GM11168 (cell line): ENCODE results near the gene GALNS.
"Not testable (repeated sequence)": the region's sequence is repeated elsewhere in the genome, so short reads cannot be mapped to it uniquely, and the experiment has no call there.

Experiments used
- in situ Hi-C: fragments of 300-500 bp; cut with MboI; formaldehyde crosslinking; loops from one replicate; pipeline ENCODE4 v1.12.0; 2022; ENCODE audit warnings: low sequenced_read_pairs; ENCODE audit not compliant: unreplicated experiment

The GALNS gene

GRCh38 chr16:88889702-88890352, 33.1 kb upstream of the GALNS start:
- in situ Hi-C loops, result not testable (repeated sequence)

DNA sequence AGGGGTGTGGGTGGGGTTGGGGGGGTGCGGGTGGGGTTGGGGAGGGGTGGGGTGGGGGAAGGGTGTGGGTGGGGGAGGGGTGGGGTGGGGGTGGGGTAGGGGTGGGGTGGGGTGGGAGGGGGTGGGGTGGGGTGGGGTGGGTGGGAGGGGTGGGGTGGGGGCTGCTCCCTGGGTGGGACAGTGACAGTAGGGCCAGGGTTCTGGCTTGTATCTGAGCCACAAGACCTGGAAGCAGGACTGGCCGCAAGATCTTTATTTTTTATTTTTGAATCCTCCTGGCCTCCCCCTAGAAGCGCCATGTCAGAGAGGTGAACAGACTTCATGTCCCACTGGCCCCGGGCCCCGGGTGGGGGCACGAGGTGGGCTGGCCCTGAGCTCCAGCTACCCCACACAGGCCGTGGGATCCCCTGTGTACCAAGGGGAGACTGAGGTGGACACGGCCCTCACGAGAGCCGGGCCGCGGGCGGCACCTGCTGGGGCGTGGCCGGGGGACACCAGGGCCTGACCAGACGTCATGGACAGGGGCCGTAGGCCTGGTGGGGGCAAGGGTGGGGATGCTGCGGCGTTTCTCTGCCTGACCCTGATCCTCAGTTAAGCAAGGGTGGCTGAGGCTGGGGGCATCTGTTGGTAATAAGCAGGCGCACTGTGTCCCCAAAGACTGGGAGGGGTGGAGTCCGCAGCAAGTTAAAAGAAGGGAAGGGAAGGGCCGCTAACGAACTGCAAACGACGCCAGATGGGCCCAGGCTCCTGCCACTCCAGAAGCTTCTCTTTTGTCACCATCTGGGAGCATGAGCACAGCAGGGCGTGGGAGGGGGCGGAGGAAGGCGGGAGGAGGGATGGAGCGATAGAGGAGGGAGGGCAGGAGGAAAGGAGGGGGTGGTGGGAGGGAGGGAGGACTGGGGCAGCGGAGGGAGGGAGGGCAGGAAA, 32.0 kb upstream of the GALNS start:
- in situ Hi-C loops, result no loop called here

GRCh38 chr16:88888057-88888456, 31.3 kb upstream of the GALNS start:
- in situ Hi-C loops, result no loop called here

GRCh38 chr16:88886845-88887521, 30.2 kb upstream of the GALNS start:
- in situ Hi-C loops, result no loop called here

DNA sequence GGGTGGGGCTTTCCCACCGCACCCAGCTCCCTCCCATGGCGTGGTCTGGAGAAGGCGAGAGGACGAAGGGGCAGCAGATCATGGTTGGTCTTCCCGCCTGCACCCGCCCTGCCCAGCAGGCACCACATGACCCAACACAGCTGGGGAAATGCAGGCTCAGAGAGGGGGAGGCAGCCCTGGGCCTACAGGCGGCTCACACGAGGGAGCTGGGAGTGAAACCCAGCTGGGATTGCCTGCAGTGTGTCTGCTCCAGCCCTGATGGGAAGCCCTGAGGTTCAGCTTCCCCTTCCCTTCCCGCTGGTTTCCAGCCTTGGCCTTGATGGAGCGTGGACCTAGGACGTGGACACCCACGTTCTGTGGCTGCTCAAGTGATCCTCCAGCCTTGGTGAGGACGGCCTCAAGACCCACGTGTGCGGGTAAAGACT, 29.7 kb upstream of the GALNS start:
- in situ Hi-C loops, result no loop called here

GRCh38 chr16:88885693-88886280, 29.0 kb upstream of the GALNS start:
- in situ Hi-C loops, result no loop called here

DNA sequence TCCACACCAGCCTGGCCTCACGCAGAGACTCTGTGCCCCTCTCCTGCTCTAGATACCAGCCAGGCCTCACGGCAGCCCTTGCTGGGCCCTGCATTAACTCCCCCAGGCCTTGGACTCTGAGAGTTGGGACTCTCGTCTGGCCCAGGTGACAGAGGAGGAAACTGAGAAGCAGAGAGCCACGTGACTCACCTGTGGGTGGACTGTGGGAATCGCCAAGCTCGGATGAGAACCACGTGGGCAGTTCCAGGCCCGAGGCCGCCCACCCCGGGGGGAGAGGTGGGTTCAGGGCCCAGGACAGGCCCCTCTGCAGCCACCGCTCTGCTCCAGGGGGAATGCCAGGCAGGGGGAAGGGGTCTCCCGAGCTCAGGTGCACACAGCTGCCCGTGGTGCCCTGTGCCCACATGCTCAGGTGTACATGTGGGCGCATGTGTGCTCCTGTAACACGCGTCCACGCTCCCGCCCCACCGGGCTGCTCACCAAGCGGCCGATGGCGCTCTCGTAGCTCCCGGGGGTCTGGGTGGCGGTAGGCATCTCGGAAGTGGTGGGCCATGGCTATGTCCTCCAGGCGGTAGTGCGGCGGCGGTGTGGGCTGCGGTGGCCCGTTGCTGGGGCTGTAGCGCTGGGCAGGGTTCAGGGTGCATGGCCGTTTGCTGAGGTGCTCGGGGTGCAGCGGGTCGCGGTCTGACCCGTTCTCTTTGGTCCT, 28.0 kb upstream of the GALNS start:
- in situ Hi-C loops, result no loop called here

- in situ Hi-C loops, result no loop called here
These were observed 27.2 kb upstream of the GALNS start for GRCh38 chr16:88883946-88884345.

- in situ Hi-C loops, result no loop called here
These were observed 26.6 kb upstream of the GALNS start for GRCh38 chr16:88883117-88883895.

- in situ Hi-C loops, result no loop called here
These were observed 25.7 kb upstream of the GALNS start for GRCh38 chr16:88882358-88883030.

- in situ Hi-C loops, result no loop called here
These were observed 25.1 kb upstream of the GALNS start for GRCh38 chr16:88881675-88882357.

DNA sequence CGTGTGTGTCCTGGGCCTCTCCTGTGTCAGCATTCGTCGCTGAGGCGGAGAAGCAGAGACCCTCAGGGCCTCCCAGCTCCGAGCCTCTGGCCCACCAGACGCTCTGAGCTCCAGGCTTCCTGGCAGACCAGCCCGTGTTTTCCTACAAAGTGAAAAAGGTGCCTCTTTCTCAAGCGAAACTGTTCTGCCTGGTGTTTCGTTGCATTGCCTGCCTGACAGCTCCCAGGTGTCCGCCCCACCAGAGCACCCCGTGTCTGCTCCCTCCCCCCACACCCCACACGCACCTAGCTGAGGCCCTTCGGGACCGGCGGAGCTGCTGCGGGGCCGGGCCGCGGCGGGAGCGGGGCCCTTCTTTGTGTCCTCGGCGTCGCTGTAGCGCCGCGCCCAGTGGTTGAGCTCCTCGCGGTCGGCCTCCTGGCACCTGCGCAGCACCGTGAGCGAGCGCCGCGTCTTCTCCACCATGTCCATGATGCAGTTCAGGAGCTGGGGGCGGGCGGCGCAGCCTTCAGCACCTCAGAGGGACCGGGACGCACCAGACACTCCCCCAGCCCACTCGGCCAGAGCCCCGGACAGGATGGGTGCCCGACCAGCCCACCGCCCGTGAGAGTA, 24.4 kb upstream of the GALNS start:
- in situ Hi-C loops, result no loop called here

DNA sequence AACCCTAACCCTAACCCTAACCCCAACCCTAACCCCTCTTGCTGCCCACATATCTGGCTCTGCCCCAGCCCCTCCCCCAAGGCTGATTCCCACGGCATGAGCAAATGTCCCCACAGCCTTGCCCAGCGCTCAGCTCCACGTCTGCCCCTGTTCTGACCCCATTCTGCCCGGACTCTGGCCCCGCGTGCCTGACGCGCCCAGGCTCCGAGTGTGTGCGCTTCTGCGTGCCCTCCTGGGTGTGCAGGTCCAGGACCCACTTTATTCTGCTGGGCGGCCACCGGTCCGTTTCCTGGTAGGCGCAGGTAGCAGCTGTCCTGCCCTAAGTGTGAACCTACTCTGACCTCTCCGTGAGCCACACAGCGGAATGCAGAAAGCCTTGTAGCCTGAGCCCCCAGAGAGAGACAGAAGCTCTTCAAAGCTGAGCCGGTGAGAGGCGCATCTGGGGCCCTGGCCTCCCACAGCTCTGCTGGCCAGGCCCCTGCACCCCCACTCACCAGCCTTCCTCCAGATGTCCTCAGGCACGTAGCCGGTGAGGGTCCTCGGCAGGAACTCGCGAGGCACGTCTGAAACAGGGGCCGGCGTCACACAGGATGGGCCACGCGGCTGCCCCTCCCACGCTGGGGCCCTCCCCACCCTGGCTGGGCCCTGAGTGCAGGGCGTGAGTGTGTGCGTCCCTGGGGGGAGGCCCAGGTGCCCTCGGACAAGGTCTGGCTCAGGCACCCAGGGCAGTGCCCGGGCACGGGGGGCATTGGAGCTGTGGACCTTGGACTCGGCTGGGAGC, 23.7 kb upstream of the GALNS start:
- in situ Hi-C loops, result no loop called here

DNA sequence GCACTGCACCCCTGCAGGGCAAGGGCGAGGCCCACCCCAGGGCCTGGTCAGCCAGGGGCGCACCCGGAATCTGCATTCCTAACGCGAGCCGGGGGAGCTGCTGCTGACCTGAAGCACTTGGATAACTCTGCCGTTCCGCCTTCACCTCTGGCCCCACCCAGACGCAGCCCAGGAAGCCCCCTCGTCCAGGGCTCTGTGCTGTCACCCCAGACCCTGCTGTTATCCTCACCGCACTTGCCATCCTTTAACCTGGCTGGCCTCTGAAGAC, 23.0 kb upstream of the GALNS start:
- in situ Hi-C loops, result no loop called here

DNA sequence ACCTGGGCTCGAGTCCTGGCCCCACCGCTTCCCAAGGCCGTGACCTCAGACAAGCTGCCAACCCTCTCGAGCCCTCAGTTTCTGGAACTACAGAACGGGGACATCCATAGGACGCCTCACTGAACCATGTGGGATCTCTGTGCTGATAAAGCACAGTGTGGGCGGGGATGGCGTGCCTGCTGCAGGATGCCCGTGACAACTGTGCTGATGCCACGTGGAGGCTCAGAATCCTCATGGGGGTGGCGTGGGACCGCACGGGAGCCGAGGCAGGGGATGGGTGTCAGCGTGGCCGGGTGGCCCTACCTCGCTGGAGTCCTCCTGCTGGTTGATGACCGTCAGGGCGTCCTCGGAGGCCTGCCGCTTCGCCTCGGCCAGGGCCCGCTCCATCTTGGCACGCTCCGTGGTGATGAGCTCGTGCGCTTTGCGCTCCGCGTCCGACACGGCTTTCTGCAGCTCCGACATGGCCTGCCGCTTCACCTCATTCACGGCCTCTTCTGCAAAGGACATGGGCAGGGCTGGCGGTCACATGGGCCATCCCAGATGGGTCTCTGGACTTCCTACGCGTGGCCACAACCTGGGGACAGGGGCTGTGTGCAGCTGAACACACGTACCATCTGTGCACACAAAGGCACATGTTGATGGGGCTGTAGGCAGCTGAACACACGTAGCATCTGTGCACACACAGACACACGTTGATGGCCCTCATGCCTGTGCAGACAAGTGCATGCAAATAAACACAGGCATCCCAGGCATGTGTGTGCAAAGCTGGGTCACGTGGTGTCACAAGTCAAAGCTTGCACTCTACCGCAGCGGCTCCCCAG, 22.4 kb upstream of the GALNS start:
- in situ Hi-C loops, result no loop called here

- in situ Hi-C loops, result no loop called here
These were observed 21.6 kb upstream of the GALNS start for GRCh38 chr16:88878356-88878755.
